Tibial nerve (tissue), 4 donors: ENCODE results near the gene SLC6A8.
"Not testable (repeated sequence)": the region's sequence is repeated elsewhere in the genome, so short reads cannot be mapped to it uniquely, and the experiment has no call there.

Experiments
- CTCF ChIP-seq, 5 experiments: fragments of 200-600 bp in 3 of 5; fragments of 450-650 bp in 2 of 5; sonication (generic) in 3 of 5; IDR thresholded peaks; one replicate each; pipeline ENCODE4 v1.5.1; 2016 to 2019; ENCODE audit warnings: antibody characterized with exemption in 5 of 5, mild to moderate bottlenecking in 3 of 5, moderate library complexity in 2 of 5
- EP300 ChIP-seq, 2 donors: sonication (generic); formaldehyde crosslinking; IDR thresholded peaks; one replicate each; pipeline ENCODE4 v1.6.1; 2017; ENCODE audit warnings: antibody characterized with exemption in 2 of 2, mild to moderate bottlenecking in 1 of 2
- POLR2A ChIP-seq, 2 donors: fragments of 450-650 bp; IDR thresholded peaks; one replicate each; pipeline ENCODE4 v1.6.1; 2017; ENCODE audit warnings: antibody characterized with exemption in 2 of 2, mild to moderate bottlenecking in 2 of 2, moderate library complexity in 2 of 2

GRCh38 chrX:153699784-153700371 lies 12.2 kb downstream of the SLC6A8 start:
- not testable (repeated sequence) for TF ChIP-seq CTCF, EP300, POLR2A (IDR thresholded peaks at IDR 0.05)
